Ascending aorta (tissue), 2 donors: ENCODE measurements around the gene TRAPPC6A. TPM values are rescaled to one million over a fixed set of nuclear protein-coding genes. Genes with fewer than 3 reads are reported as not detected.
"Not testable (repeated sequence)": the region's sequence is repeated elsewhere in the genome, so short reads cannot be mapped to it uniquely, and the experiment has no call there.

Source experiments
- DNase-seq, 2 donors: peaks; one replicate each; pipeline ENCODE4 v3.0.0-alpha.2; 2019; ENCODE audit warnings: low spot score in 2 of 2
- H3K27ac ChIP-seq, 2 donors: fragments of 200-600 bp; sonication (generic); one replicate each; pipeline ENCODE4 v1.5.1; 2016 to 2017; ENCODE audit warnings: mild to moderate bottlenecking in 1 of 2
- H3K27me3 ChIP-seq: fragments of 200-600 bp; sonication (generic); one replicate; pipeline ENCODE4 v1.5.1; 2017
- H3K36me3 ChIP-seq, 2 donors: fragments of 200-600 bp; sonication (generic); one replicate each; pipeline ENCODE4 v1.5.1; 2016
- H3K4me1 ChIP-seq, 2 donors: fragments of 200-600 bp; sonication (generic); one replicate each; pipeline ENCODE4 v1.5.1; 2016 to 2017; ENCODE audit warnings: mild to moderate bottlenecking in 1 of 2
- H3K4me3 ChIP-seq, 2 donors: fragments of 200-600 bp; sonication (generic); one replicate each; pipeline ENCODE4 v1.5.1; 2016 to 2017; ENCODE audit warnings: mild to moderate bottlenecking in 1 of 2
- H3K9me3 ChIP-seq, 2 donors: fragments of 200-600 bp; sonication (generic); one replicate each; pipeline ENCODE4 v1.5.1; 2016
- CTCF ChIP-seq, 3 experiments: fragments of 200-600 bp in 2 of 3; fragments of 450-650 bp in 1 of 3; sonication (generic) in 2 of 3; IDR thresholded peaks; one replicate each; pipeline ENCODE4 v1.5.1; 2016 to 2019; ENCODE audit warnings: antibody characterized with exemption in 3 of 3, mild to moderate bottlenecking in 1 of 3, moderate library complexity in 1 of 3
- intact Hi-C: fragments of 100-400 bp; cut with DNase I; formaldehyde crosslinking; loops from one replicate; pipeline ENCODE4 v1.15.1; 2023
- total RNA-seq: library from RNA; depleted of rRNA; stranded (reverse); fragments of >200 nt; gene quantifications from one replicate; pipeline ENCODE4 v1.1.0, GENCODE V29; 2016

TRAPPC6A gene
- total RNA-seq, 1 donor from 2014 or later = 18.3 TPM

- H3K9me3 ChIP-seq = no peaks in the 10 kb centered on the region
- intact Hi-C loops = no loop called here
- no peaks in the 10 kb centered on the region for H3K36me3 ChIP-seq
- no peak for TF ChIP-seq CTCF (IDR thresholded peaks at IDR 0.05)
- no peak overlapping the region for H3K4me3 ChIP-seq
- no peaks in the 10 kb centered on the region for H3K4me1 ChIP-seq
- H3K27ac ChIP-seq = no peak overlapping the region
- no peak for DNase-seq
- H3K27me3 ChIP-seq = no peaks in the 10 kb centered on the region
Measured at GRCh38 chr19:45119582-45119981, 58.5 kb downstream of the TRAPPC6A start.

DNA sequence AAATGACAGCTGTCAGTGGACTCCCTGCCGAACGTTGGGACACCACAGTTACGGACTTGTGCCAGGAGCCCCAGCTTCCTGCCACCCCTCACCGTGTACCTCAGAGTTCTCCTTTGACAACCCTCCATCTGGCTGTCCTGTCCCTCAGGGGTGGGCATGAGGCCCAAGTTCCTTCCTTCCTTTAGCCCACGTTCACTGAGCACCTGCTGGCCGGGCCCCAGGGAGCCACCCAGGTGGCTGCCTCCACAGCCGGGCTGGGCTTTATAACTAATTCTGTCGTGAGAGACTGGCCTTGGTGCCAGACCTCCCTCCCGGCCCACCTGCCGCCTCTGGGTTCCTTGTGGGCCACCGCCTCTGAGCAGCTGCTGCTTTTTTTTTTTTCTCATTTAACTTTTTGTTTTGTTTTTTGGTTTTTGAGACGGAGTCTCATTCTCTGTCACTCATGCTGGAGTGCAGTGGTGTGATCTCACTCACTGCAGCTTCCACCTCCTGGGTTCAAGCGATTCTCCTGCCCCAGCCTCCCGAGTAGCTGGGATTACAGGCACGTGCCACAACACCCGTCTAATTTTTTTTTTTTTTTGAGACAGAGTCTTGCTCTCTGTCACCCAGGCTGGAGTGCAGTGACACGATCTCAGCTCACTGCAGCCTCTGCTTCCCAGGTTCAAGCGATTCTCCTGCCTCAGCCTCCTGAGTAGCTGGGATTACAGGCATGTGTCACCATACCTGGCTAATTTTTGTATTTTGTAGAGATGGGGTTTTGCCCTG is 59.3 kb downstream of the TRAPPC6A start:
- DNase-seq, H3K4me1 ChIP-seq, H3K9me3 ChIP-seq, H3K27me3 ChIP-seq, H3K4me3 ChIP-seq, H3K36me3 ChIP-seq, intact Hi-C loops, H3K27ac ChIP-seq: not testable (repeated sequence)

DNA sequence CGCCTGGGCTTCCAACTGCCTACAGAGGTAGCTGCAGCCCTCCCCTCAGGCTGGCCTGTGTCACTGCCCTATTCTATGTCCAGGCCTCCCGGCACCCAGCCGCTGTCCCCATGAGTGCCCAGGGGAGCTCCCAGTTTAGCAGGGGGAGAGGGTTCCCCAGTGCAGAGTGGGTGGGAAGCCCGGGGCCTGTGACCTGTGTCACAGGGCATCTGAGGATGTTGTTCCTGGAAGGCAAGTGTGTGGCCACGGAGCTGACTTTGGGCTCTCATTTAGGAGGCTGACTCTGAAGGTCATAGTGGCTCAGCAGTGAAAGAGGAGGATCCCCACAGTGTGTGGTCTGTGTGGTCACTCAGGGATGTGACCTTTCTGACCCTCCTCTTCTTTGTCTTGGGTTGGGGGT is 59.9 kb downstream of the TRAPPC6A start:
- no peak overlapping the region for H3K27ac ChIP-seq
- intact Hi-C loops = no loop called here
- H3K4me3 ChIP-seq = no peak overlapping the region
- no peaks in the 10 kb centered on the region for H3K27me3 ChIP-seq
- no peaks in the 10 kb centered on the region for H3K36me3 ChIP-seq
- TF ChIP-seq CTCF (IDR thresholded peaks at IDR 0.05) = no peak
- H3K4me1 ChIP-seq = no peaks in the 10 kb centered on the region
- H3K9me3 ChIP-seq = no peaks in the 10 kb centered on the region
- no peak for DNase-seq

GRCh38 chr19:45117671-45118070 is 60.4 kb downstream of the TRAPPC6A start:
- Histone ChIP-seq H3K36me3 (no peaks in the 10 kb centered on the region), H3K9me3 (no peaks in the 10 kb centered on the region), H3K4me1 (no peaks in the 10 kb centered on the region), H3K4me3 (no peak overlapping the region), H3K27me3 (no peaks in the 10 kb centered on the region), H3K27ac (no peak overlapping the region)
- intact Hi-C loops = no loop called here
- DNase-seq = no peak
- no peak for TF ChIP-seq CTCF (IDR thresholded peaks at IDR 0.05)

DNA sequence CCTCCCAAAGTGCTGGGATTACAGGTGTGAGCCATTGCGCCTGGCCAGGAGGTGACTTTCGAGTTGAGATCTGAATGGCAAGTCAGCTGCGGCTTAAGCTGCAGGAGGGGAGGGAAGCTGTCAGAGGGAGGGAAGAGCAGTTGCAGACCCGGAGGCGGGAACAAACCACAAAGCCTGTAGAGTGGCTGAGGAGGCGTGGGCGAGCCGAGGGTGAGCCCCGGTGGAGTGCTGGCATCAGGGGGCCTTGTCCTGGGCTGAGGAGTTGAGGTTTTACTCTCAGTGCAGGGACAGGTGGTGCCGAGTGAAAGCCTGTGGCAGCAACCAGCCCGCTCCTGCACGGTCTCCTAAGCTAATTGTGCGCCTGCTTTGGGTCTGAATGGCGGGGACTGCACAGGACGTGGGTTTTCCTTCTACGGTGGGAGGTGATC is 60.9 kb downstream of the TRAPPC6A start:
- Histone ChIP-seq H3K27me3 (no peaks in the 10 kb centered on the region), H3K4me3 (no peak overlapping the region), H3K9me3 (no peaks in the 10 kb centered on the region), H3K27ac (no peak overlapping the region), H3K36me3 (no peaks in the 10 kb centered on the region), H3K4me1 (no peaks in the 10 kb centered on the region)
- intact Hi-C loops = no loop called here
- no peak for DNase-seq
- TF ChIP-seq CTCF (IDR thresholded peaks at IDR 0.05) = no peak

DNA sequence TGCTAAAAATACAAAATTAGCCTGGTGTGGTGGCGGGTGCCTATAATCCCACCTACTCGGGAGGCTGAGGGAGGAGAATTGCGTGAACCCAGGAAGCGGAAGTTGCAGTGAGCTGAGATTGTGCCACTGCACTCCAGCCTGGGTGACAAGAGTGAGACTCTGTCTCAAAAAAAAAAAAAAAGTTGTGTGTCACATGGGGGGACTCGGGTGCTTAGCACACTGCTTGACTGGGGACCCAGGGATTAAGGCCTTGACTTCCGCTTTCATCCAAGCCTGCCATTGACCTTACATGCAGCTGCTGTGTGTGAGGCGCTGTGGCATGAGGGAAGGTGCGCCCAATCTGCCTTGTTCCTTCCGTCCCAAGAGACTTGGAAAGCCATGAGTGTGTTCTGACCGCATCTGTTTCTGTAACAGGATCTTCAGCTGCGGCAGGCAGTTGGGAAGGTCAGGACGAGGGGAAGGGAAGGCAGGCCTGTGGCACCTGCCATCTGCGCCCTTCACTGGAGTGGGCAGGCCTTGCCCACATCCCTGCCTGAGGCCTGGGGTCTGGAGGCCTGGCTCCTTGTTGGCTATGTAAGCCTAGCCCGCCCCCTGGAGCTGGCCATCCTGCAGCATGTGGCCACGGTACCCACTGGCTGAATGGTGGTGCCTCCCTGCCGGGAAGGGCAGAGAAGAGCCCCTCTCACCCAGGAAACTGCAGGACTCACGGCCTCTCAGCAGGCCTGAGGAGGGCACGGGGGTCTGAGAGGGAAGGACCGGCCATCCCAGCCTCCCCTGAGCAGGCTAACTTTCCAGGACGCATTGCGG is 62.0 kb downstream of the TRAPPC6A start:
- H3K4me3 ChIP-seq = no peak overlapping the region
- DNase-seq = no peak
- no peak overlapping the region for H3K27ac ChIP-seq
- no peaks in the 10 kb centered on the region for H3K36me3 ChIP-seq
- intact Hi-C loops = no loop called here
- H3K9me3 ChIP-seq = no peaks in the 10 kb centered on the region
- no peaks in the 10 kb centered on the region for H3K27me3 ChIP-seq
- no peaks in the 10 kb centered on the region for H3K4me1 ChIP-seq
- TF ChIP-seq CTCF (IDR thresholded peaks at IDR 0.05) = no peak
